Left renal pelvis (tissue), 4 donors: ENCODE results near the gene RAD52. TPM values are rescaled to one million over a fixed set of nuclear protein-coding genes. Genes with fewer than 3 reads are reported as not detected.
"Not testable (repeated sequence)": the region's sequence is repeated elsewhere in the genome, so short reads cannot be mapped to it uniquely, and the experiment has no call there.

ENCODE experiments used
- DNase-seq, 4 donors: peaks; one replicate each; pipeline ENCODE4 v3.0.0-alpha.2; 2013; ENCODE audit warnings: low read depth in 4 of 4, low spot score in 3 of 4
- polyA plus RNA-seq, 4 donors: library from polyadenylated mRNA; unstranded; fragments of 120-200 nt; gene quantifications; one replicate each; pipeline ENCODE4 v1.2.1, GENCODE V29; 2013; ENCODE audit not compliant: insufficient read length in 4 of 4

The RAD52 gene
- polyA plus RNA-seq, 4 donors: 19.2 to 46.3 (median 24.0) TPM

DNA sequence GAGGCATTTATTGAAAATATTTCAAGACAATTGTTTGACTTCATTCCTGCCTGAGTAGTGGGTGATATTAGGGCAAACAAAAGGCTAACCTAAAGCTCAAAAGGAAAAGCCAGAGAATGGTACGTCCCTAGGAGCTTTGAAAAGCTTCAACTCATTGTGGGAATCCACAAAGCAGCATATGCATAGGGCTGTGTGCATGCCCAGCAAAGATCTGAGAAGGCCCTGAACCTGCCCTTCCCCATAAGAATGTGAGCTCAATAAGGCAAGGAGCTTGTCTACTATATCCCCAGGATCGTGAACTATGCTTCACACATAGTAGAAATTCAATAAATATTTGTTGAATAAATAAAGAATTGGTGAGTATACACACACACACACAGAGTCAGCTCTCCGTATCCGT is 19.1 kb upstream of the RAD52 start:
- DNase-seq: no peak

DNA sequence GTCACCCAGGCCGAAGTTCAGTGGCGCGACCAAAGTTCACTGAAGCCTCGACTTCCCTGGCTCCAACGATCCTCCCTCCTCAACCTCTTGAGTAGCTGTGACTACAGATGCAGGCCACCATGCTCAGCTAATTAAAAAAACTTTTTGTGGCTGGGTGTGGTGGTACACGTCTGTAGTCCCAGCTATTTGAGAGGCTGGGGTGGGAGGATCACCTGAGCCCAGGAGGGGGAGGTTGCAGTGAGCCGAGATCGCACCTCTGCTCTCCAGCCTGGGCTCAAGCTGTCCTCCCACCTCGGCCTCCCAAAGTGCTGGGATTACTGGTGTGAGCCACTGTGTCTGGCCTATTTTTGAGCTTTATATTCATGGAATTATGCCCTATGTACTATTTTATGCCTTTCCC is 18.1 kb upstream of the RAD52 start:
- no peak for DNase-seq

DNA sequence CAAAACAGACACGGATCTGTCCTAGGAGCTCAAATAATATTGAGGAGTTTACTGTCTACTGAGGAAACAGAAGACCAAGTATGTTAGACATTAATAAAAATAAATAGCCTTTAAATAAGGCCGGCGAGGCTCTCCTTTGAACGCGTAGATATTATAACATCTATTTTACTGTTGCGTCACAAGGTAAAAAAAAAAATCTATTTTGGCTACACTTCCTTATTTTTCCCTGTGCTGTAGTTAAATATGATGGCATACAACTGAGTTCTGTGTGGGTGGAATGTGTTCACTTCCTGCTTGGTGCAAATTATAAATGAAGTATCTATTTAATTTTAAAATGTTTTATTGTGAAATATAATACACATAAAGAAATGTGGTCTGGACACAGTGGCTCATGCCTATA is 17.2 kb upstream of the RAD52 start:
- no peak for DNase-seq

DNA sequence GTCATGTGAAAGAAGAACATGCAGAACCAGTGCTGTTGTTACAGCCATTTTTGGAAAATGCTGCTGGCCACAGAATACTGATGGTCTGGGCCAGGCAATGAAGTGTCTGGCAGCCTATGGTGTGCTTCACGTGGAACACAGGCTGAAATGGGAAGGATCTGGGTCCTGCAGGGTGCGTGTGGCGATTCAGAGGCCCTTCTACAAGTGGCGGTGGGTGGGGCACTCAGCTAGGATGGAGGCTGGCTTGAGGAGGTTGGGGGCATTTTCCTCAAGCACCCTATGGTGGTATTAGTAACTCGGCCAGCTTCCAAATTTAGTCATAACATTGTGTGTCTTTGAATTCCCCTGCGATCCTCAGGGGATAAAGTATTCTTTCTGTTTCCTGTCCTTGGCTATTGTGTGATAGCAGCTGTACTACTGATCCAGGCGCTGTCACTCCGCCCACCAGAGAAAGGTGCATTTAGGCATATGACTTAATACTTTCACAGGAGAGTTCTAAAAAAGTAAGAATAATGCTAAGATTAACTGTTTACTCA is 9.2 kb upstream of the RAD52 start:
- DNase-seq: no peak

DNA sequence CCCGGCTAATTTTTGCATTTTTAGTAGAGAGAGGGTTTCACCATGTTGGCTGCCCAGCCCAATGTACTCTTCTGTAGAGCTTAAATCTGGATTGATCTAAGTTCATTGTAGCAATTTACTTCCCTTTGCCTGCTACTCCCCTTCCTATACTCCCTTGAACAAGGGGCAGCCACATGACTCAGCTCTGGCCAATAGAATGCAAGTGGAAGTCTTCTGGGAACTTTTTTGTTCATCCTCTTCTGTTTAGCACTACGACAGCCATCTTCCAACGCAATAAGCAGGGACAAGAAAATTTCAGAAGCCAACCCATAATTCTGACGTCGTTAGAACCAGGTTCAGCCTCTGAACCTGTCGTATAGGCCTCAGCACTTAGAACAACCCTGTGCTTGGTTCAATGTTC is 6.4 kb upstream of the RAD52 start:
- DNase-seq: no peak

DNA sequence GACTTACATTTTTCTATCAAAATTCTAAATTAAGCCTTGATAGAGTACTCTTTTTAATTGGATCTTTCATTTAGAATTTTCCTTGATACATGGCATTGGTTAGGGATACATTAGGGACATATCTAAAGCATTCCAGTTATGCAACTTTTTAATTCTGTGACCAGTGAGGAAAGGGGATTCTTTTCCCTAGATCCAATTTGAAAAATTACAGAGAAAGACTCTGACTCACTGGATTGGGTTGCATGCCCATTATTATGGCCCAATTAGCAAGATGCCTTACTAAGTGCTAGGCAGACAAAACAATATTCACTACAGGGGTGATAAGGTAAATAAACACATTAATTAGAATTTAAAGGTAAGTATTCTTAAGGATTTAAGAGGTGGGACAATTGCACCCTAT is 5.2 kb upstream of the RAD52 start:
- DNase-seq: no peak

DNA sequence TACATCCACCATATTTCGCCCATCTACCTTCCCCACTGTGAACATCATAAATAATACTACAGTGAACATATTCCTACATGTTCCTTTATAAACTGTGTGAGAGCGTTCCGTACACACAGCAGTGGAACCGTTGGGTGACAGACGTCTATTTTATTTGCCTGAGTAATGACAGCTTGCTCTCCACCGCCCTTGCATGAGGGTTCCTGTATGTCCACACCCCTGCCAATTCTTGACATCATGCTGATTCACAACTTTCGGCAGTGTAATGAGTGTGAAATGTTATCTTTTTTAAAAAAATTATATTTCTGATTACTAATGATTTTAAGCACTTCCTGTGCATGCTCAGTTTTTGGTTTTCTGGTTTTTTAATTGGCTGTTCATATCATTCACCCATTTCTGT is 4.3 kb upstream of the RAD52 start:
- no peak for DNase-seq

DNA sequence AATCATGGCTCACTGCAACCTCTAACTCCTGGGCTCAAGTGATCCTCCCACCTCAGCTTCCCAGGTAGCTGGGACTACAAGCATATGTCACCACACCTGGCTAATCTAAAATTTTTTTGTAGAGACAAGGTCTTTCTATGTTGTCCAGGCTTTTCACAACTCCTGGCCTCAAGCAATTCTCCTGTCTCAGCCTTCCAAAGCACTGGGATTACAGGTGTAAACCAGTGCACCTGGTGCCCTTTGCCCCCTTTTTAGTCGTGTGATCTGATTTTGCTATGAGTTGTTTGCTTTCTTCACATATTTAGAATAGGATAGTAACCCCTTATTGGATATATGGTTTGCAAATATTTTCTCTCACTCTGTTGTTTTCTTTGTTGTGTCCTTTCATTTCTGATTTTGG is 1.7 kb upstream of the RAD52 start:
- DNase-seq: no peak

DNA sequence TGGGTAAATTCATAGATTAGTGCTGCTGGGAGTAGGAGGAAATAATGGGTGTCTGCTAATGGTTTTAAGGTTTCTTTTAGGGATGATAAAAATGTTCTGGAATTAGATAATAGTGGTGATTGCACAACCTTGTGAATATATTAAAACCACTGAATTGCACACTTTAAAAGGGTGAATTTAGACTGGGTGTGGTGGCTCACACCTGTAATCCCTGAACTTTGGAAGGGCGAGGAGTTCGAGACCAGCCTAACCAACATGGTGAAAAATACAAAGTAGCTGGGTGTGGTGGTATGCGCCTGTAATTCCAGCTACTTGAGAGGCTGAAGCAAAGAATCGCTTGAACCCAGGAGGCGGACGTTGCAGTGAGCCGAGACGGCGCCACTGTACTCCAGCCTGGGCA is 1.3 kb downstream of the RAD52 start:
- DNase-seq: no peak

DNA sequence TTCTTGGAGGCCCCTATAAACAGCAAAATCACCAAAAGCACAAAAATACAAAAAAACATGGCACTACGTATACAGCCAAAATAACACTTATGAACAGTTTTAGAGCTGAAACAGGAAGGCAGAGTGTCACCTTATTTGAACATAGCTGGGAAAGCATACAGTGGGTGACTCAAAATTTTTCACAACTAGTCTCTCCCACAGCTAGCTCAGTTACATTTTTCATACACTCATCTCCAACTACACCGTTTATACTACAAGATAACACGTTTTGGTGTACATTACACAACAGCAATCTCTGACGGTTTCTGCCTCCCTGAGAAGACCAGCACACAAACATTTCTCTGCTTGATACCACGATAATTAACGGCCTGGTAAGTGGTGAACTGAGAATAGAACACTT is 2.9 kb downstream of the RAD52 start:
- no peak for DNase-seq

DNA sequence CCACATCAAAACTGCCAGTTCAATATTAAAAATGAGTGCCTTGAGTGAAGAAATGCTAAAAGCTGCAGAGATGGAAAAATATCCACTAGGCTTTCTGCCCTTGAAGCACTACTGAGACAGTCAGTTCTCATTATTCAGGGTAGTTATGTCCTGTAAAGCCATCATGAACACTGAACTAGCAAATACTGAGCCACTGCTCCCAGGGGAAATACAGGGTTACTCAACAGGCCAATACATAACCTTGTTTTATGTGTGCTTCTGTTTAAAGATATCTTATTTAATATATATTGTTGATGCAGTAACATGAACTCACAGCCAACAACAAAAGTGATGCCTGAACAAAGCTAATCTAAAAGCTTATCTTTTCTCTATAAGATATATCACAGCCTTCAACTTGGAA is 3.3 kb downstream of the RAD52 start:
- DNase-seq: no peak

DNA sequence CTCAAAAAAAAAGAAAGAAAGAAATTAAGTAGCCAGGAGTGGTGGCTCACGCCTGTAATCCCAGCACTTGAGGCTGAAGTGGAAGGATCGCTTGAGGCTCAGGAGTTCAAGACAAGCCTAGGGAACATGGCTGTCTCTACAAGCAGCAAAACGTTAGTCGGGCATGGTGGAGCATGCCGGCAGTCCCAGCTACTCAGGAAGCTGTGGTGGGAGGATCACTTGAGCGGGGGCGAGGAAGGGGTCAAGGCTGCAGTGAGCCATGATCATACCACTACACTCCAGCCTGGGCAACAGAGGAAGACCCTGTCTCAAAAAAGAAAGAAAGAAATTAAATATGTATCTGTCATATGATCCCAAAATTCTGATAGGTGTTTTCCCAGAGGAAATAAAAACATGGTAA is 5.3 kb downstream of the RAD52 start:
- no peak for DNase-seq

DNA sequence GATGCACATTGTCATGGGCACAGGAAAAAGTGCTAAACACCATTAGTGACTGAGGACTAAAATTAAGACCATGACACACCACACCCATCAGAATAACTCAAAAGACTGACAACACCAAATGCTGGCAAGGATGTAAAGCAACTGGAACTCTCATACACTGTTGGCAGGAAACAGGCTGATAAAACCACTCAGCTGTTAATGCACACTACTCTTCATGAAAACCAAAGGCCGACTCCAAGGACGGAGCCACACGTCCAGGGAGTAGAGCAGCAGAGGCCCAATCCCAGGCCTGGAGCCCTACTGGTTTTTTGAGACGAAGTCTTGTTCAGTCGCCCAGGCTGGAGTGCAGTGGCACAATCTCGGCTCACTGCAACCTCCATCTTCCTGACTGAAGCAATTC is 6.4 kb downstream of the RAD52 start:
- DNase-seq: no peak

DNA sequence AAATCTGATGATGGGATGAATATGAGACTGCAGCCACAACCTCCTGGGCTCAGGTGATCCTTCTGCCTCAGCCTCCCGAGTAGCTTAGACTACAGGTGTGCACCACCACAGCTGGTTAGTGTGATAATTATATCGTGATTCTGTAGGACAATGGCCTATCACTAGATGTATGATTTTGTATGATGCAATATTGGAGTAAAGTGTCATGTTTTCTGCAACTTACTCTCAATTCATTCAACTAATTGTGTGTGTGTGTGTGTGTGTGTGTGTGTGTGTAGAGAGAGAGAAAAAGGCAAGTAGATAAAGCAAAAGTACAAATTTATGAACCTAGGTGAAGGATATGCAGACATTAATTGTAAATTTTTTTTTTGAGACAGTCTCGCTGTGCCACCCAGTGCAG is 10.7 kb downstream of the RAD52 start:
- no peak for DNase-seq

DNA sequence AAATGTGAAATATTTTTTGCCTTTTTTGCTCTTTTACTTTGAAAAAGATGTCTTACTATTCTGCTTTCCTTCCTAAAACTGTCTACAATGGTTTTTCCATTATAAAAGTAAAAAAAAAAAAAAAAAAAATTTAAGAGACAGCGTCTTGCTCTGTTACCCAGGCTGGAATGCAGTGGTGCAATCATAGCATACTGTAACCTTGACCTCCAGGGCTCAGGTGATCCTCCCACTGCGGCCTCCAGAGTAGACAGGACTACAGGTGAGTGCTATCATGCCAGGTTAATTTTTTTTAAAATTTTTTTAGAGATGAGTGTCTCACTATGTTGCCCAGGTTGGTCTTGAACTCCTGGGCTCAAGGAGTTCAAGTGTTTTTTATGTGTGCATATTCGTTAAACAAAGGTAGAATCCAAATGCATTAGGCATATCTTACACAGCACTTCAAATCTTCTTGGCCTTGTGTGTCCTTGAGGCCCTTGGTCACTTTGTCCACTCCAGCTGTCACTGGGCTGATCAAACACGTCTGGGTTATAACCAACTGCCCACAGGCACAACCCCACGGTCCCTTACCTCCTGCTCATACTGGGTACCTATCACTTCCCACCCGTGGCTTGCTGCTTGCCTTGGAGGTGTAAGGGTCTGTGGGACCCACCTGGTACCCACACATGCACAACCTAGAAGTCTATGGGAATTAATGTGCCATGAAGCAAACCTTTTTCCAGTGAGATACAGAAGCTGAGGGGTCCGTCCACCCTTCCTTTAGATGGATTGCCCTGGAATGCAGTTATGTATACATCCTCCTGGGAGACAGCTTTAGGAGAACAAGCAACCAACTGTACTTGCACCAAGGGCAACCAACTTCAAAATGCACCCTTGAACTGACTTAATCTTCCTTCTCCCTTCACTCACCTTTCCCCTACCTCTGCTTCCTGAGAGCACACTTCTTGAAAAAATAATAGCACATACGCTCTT is 12.8 kb downstream of the RAD52 start:
- DNase-seq: no peak

DNA sequence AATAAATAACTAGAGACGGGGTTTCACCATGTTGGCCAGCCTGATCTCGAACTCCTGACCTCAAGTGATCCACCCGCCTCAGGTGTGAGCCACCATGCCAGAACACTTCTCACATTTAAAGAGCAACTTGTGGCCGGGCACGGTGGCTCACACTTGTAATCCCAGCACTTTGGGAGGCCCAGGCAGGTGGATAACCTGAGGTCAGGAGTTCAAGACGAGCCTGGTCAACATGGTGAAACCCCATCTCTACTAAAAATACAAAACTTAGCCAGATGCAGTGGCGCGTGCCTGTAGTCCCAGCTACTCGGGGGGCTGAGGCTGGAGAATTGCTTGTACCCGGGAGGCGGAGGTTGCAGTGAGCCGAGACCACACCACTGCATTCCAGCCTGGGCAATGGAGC is 13.6 kb downstream of the RAD52 start:
- DNase-seq: not testable (repeated sequence)

DNA sequence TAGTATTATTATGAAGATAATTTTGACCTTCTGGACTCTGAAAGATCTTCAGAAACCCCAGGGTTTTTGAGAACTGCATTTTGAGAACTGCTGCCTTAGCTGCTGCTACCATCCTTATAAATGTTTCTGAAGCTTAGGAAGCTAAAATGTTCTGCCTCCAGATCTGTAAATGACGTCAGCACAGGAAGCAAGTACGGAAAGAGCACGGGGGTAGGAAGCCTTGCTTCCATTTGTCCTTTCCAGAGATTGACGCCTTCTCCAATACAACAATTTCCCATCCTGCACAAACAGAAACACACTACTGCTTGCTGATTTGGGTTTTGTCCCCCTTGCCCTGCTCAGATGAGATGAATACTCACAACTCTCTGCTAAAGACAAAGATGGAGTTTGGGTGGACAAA is 17.9 kb downstream of the RAD52 start:
- DNase-seq: no peak

DNA sequence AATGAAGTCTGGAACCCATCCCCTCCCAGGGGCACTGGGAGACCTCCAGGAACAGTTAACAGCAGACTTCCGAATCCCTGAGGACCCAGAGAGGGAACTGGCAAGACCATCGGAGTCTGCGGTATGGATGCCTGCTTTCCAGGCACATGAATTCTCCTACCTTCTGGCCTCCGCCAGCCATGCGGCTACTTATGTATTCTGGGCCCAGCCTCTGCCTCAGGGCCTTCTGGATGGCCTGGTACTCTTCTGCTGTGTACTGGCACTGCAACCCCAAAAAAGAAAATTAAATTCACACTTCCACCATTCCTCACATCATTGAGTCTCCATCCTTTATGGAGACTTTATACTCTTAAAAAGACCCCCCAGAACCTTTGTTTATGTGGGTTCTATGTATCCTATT is 18.4 kb downstream of the RAD52 start:
- no peak for DNase-seq

DNA sequence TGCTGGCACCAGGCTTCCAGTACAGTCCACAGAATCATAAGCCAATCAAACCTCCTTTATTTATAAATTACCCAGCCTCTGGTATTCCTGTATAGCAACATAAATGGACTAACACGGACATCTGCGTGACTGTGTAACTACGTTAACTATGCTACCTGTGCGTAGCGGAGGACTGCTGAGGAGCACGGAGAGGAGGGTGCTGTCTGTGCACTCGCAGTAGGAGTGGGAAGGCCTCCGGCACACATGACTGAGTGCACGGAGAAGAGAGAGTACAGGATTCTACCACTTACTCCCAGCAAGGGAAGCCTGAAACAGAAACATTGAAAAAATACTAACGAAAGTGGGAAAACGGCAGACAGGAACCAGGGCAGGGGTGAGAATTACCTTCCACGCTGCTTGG is 22.9 kb downstream of the RAD52 start:
- DNase-seq: no peak

DNA sequence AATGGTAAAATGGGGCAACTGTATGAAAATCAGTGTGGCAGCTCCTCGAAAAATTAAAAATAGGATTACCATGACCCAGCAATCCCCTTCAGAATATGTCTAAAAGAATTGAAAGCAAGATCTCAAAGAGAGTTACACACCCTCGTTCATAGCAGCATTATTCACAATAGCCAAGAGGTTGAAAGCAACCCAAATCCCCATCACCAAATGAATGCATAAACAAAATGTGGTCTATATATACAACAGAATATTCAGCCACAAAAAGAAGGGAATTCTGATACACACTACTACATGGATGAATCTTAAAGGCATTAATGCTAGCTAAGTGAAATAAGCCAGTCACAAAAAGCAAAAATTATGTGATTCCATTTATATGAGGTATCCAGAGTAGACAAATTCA is 27.2 kb downstream of the RAD52 start:
- no peak for DNase-seq

DNA sequence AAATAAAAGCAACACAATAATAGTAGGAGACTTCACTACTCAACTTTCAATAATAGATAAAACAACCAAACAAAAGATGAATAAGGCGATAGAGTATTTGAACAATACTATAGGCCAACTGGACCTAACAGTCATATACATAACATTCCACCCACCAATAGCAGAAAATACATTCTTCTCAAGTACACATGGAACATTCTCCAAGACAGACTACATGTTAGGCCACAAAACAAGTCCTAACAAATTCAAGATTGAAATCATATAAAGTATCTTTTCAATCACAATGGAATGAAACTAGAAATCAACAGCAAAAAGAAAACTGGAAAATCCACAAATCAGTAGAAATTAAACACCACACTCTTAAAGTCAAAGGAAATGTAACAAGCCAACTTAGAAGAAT is 28.8 kb downstream of the RAD52 start:
- no peak for DNase-seq

DNA sequence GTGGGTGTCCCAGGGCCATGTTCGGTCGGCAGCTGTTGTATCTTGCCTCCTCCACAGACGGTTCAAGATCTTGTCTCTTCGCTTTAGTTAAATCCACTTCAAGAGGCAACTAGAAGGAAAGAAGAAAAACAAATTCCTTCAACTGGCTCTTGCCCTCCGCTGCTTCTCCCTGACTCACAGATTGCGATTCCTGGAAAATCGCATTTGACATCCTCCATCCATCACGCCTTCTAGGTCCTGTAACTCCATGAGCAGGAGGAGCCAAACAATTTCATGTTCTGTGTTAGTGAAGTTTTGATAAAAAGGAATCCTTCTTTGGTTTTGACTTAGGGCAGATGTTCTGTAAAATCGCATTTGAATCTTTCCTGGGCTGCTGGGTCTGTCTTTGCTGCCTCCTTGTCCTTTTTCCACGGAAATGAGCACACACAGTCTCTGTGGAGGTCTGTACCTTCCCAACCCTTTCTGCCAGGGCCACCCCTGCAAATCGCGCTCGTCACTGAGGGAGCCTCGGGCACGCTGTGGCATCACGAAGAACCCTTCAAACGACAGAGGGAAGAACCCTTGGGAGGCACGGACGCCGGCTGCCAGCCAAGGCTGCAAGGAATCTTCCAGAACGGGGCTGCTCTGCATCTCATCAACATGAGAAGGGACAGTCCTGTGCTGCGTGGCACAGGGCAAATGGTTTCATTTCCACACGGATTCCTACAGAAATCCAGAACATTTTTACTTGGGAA is 32.6 kb downstream of the RAD52 start:
- DNase-seq: no peak
